ENCODE results near the gene CHMP1B. TPM values are rescaled to one million over a fixed set of nuclear protein-coding genes. Genes with fewer than 3 reads are reported as not detected.

Gene CHMP1B, protein sequence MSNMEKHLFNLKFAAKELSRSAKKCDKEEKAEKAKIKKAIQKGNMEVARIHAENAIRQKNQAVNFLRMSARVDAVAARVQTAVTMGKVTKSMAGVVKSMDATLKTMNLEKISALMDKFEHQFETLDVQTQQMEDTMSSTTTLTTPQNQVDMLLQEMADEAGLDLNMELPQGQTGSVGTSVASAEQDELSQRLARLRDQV
- polyA plus RNA-seq (ENCODE audit: insufficient read length in 4 of 4): 10 to 100 TPM; 35.9 to 50.5 (median 46.4) TPM

DNA sequence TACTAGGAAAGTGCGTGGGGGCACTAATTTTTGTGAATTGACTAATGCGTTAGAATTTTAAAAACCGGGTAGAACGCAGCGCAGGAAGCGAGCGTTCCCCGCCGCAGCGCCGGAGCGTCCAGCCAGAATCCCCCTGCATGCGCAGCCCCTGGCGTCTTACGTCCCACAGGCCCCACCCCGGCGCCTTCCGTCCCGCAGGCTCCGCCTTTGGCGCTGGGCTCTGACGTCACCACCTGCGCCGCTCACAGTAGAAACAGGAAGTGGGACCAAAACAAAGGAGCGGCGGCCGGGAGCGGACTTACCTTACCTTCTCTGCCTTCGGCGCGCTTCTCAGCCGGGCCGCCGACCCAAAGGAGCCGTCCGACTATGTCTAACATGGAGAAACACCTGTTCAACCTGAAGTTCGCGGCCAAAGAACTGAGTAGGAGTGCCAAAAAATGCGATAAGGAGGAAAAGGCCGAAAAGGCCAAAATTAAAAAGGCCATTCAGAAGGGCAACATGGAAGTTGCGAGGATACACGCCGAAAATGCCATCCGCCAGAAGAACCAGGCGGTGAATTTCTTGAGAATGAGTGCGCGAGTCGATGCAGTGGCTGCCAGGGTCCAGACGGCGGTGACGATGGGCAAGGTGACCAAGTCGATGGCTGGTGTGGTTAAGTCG is at the start of gene CHMP1B:
TSS of gene CHMP1B (plus strand) at position 268 of the 660 bp plus-strand sequence. CDS start at position 367, 99 bp downstream.
- peak; percentile 91 to 95 (median 92) for DNase-seq (ENCODE audit: low read depth in 4 of 4, low spot score in 3 of 4)

DNA sequence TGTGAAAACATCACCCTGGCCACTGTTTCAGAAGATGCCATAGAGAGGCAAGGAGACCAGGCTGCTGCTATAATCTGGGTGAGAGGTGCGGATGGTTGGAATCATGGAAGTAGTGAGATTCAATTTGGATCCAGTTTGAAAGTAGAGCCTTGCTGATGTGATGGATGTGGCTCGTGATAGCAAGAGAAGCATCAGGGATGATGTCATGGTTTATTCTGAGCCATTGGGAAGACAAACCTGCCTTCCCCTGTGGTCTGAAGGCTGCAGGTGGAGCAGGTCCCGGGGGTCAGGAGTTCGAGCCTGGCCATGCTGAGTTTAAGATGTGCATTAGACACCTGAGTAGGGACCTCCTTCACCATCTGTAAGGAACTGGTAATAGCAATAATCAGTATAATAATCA is 49.6 kb upstream of the CHMP1B start:
- DNase-seq (ENCODE audit: low read depth in 4 of 4, low spot score in 3 of 4): no peak

DNA sequence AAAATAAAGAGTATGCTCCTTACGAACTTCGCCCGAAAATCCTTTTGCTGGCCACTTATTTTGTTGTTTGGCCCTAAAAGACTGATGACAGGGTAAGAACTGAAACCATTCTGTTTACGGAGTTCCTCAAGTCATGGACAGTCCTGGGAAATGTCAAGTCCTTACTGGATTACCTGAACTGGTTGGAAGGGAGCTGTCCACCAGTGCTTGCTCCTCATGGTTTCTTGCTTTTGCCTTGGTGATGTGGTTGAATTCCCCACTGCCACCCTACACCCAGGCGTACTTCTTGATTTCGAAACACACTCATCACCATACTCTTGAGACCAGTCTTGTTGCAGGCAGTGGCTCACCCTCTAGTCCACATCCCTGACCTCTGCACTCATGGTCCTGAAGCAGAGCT is 49.1 kb upstream of the CHMP1B start:
- DNase-seq (ENCODE audit: low read depth in 4 of 4, low spot score in 3 of 4): no peak

DNA sequence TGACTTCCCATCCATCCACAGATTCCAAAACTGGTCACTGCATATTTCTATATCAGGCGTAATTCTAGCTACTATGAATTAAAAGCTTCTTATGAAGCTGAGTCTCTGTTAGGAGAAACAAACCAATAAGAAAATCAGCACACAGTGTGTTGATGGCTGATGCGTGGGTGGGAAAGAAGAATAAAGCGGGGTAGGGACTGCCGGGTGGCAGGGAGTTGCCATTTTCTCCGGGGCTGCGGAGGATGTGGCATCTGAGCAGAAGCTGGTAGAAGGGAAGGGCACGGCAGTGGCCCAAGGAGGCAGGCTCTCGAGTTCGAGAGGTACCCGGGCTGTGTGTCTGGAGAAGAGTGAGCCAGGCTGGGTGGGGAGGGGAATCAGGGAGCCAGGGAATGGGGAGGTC is 48.6 kb upstream of the CHMP1B start:
- DNase-seq (ENCODE audit: low read depth in 4 of 4, low spot score in 3 of 4): no peak

DNA sequence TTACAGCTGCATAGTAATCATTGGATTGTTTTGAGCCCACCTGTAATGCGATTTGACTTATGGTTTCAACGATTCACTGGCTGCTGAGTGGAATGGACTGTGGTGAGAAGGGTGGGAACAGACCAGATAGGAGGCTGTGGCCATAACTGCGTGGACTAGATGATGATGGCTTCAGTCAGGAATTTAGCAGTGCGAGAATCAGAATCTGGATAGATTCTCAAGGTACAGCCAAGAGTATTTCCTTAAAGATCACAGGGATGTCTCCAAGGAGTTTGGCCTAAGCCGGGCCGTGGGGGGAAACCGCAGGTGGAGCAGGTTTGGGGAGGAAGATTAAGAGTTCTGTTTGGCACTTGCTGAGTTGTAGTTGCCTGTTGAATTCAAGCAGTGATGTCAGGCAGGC is 44.0 kb upstream of the CHMP1B start:
- no peak for DNase-seq (ENCODE audit: low read depth in 4 of 4, low spot score in 3 of 4)

DNA sequence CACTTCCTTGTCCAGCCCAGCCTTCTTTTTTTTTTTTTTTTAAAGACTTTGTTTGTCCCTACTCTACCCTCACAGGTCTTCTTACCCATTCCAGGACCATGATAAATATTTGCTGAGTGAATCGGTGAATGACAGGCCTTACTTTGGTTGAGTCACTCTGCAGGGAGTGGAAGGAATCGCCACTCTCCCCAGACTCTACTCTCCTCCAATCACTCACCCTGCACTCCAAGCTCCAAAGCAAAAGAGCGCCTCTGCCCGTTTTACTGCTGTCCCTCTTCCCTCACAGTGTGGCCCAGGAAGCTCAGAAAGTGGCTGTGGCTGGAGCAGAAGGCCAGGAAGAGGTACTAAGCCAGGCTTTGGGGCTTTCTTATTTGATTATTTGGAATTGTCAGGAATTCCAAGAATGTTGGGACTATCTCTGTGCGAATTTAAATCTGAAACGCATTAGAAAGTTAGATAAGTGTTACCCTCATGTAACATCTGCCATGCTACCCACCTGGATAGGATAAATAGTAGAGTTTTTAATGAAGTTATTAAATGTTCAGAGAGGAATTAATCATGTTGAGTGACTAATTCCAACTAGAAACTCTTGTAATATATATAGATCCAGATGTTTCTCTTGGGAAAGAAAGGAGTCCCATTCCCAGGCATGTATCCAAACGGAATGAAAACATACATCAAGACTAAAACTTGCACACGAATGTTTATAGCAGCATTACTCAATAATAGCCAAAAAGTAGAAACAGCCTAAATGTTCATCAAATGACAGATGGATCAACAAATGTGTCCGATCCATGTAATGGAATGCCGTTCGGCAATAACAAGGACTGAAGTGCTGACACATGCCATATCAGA is 43.0 kb upstream of the CHMP1B start:
- DNase-seq (ENCODE audit: low read depth in 4 of 4, low spot score in 3 of 4): no peak

DNA sequence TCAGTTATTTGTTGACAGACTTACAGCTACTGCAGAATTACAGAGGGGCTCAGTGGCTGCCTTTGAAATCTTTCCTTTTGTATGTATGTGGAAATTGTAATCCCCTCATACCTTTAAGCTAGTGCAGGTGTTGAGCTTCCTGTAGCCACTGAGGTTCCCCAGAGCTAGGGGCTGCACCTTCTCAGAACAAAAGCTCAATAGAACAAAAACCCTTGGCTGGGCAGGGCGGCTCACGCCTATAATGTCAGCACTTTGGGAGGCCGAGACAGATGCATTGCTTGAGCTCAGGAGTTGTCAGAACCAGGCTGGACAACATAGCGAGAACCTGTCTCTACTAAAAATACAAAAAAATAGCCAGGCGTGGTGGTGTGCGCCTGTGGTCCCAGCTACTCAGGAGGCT is 41.3 kb upstream of the CHMP1B start:
- no peak for DNase-seq (ENCODE audit: low read depth in 4 of 4, low spot score in 3 of 4)

DNA sequence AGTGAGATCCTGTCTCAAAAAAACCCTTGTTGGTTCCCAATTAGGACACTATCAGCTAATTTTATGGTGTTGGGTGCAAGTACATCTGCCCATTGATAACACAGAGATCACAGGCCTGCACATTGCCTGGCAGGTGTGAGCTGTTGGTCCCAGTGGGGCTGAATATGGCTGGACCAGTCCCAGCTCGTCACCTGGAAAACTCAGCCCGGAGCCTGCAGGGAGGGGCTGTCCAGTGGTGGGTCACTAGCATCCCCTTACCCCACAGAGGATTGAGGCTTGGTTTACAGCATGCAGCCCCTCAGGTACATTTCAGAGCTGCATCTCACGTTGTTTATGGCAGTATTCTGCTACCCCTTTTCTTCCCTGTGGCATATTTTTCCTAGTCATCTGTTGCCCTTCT is 40.8 kb upstream of the CHMP1B start:
- no peak for DNase-seq (ENCODE audit: low read depth in 4 of 4, low spot score in 3 of 4)

DNA sequence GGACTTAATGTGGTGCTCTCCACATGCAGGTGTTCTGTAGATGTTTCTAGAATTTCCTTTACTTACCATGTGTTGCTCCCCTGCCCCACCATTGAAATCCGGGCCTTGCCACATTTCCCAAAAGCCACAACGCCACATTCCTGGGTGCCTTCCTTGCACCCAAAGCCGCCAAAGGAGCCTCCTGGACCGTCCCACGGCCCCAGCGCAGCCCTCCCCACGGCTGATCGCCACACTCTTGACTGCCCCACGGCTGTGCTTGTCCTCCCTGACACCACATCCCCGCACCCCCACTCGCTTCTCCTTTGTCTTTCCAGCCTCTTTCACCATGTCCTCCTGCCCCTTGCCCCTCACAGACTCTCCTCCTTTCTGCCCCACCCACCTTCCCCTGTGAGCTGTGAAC is 40.2 kb upstream of the CHMP1B start:
- DNase-seq (ENCODE audit: low read depth in 4 of 4, low spot score in 3 of 4): no peak

DNA sequence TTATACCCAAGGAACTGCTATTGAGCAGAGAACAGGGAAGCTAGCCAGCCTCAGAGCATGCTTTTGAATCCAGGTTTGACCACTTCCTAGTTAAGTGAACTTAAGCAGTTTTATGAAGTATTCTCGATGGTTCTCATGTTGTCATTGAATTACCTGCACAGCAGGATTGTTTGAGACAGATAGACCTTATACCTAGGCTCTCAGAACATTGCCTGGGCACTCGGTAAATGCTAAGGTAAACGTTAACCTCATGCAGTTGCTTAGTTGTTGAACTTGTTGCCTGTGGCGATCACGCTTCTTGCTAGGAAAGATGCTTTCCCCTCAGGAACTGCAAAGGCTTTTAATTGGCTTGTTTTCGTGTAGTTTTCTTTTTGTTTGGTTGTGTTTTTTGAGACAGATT is 34.0 kb upstream of the CHMP1B start:
- no peak for DNase-seq (ENCODE audit: low read depth in 4 of 4, low spot score in 3 of 4)

DNA sequence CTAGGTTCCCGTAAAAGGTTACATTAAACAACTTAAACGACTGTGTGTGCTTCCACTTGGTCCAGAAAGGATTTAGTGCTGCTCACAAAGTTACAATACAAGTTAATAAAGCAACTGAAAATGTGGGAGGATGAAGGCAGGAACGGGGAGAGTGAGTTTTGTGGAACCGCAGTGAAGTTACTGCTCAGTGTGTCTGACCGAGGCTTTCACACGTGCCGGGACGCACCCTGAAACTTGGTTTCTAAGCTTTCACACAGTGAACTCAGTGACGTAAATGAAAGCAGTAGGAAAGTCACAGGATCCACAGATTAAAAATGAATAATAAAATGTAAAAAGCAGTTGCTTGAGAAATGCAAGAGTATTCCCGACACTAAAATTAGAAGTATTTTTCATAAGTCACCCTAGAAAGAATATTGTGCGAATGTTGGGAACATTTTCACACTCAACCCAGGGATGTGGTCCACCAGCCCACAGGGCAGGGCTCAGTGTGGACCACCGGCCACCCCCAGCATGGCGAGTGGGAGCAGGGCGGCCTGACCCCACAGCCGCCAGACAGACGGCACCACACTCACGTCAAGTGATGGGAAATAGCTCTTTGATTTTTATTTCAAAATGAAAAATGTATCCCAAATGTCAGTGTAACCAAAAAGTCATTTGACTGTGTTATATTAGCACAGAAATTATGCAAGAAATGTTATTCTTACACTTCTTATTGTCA is 32.6 kb upstream of the CHMP1B start:
- DNase-seq (ENCODE audit: low read depth in 4 of 4, low spot score in 3 of 4): no peak

DNA sequence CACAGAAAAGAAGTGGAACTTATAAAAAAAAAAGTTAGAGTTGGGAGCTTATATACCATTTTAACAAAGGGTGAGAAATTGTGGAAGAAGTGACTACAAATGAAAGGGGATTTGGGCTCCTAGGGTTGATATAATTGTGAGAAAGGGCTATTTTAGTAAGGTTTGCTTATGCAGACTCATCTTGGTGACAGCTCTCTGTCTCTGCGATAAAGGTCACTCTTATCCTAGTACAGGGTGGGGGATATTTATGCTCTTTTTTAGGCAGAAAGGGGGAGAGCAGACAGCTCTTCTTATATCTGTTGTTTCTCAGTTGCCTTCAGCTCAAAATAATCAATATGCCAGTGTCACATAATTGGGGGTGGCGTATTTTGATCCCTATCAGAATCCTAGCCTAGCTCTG is 31.3 kb upstream of the CHMP1B start:
- DNase-seq (ENCODE audit: low read depth in 4 of 4, low spot score in 3 of 4): no peak

DNA sequence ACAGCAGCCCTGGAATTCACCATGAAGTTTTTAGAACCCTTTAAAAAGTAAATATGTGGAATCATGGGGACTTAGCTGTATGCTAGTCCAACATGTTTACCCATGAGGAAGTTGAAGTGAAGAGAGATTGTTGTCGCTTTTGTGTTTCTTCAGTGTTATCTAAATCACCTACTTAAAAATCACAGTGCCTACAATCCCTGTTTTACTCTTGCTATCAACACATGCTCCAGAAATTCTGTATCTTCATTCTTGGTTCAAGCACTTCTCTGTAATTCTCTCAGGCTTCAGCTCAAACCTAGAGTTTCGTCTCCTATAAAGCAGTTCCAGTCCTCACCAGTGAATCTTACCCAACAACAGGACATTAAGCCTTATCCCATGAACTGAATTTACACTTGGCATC is 30.5 kb upstream of the CHMP1B start:
- no peak for DNase-seq (ENCODE audit: low read depth in 4 of 4, low spot score in 3 of 4)

DNA sequence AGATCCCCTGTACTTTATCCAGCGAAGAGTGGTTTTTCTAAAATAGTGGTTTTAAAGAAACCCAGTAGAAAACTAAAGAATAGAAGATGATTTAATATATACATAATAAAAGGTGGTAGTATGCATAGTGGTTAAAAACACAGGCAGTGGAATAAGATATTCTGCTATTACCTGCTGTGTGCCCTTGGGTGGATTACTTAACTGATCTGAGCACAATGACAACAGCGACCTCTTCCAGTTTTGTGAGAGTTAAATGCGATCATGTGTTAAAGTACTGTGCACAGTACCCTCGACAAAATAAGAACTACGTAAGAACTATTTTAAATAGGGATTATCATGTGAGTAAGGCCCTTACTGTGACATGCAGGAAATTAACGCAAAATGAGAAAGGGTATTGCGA is 30.0 kb upstream of the CHMP1B start:
- no peak for DNase-seq (ENCODE audit: low read depth in 4 of 4, low spot score in 3 of 4)

DNA sequence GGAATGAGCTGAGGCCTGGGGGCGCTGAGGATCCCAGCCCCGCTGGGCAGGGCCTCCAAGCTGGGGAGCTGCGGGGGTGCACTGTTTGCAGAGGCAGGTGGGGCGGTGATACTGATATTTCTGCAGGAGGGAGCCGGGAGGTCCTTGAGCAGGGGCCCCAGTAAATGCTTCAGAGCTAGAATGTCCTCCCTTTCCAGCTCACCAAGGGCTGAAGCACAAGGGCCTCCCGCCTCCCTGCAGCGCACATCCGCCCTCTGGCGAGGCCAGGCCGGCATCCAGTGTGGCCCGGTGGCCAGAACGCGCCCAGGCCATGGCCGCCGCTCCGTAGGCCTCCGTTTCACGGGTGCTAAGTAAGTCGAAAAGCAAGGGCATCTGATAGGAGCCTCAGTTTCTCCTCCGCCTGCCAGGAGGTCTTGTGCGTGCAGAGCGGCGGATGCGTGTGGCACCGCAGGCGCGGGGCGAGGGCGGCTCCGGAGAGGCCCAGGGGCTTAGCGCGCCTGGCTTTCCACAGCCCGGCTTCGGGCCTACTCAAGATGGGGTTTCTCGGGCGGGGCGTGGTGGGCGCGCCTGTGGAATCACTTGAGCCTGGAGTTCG is 29.5 kb upstream of the CHMP1B start:
- DNase-seq (ENCODE audit: low read depth in 4 of 4, low spot score in 3 of 4): no peak

DNA sequence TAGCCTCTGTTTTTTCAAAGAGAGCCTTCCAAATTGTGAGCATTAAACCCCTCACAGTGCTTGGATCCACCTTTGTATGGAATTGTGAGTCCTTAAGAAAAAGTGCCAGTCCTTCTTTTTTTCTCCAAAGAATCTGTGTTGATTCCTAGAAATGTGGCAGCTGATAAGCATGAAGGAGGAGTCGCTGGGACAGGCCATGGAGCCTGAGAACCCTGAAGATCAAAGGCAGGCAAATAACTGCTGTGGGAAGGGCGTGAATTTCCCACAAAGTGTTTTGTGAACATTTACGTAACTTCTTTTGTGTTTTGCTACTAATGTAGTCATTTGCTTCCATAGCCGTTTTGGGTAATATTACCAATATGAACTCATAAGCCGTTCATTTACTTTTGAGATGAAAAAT is 27.7 kb upstream of the CHMP1B start:
- no peak for DNase-seq (ENCODE audit: low read depth in 4 of 4, low spot score in 3 of 4)

DNA sequence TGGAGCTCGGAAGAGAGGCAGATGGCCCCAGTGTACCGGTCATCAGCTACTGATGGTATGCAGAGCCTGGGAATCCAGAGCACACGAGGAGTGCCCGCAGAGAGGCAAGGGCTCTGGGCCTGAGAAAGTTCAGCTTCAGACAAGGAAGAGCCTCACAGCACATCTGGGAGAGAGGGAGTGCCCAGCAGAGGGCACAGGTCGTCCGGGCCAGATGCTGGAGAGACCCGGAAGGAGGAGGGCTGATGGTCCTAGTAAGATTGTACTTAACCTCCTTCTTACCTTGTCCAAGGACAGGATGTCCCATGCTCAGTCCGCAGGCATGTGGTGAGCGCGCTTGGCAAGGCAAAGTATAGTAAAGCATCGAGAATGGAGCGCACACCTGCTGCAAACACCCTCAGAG is 24.4 kb upstream of the CHMP1B start:
- DNase-seq (ENCODE audit: low read depth in 4 of 4, low spot score in 3 of 4): no peak

DNA sequence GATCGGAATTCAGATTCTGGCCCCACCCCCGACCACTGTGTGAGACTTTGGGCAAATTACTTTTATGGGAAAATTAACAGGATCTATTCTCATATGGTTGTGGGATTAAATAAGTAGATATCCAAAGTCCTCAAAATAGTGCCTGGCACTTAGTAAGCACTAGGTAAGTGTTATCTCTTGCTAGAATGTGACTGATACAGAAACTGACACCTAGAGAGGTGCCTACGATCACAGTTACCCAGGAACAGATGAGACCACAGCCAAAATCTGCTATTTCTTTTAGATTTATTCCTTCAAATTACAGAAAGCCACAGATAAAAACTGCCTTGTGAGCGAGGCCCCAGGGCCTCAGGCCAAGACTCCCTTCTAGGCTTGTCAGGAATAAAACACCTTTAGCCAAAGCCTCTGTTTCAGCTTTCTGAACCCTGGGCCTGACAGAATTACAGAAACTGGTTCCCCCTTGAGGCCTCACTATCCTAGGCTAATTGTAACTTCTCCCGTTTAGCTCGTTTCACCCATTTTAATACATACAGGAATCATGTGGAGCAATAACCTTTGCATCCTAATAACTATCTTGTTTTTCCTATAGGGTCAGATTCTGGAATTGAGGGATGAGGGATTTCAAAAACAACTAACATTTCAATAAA is 22.3 kb upstream of the CHMP1B start:
- no peak for DNase-seq (ENCODE audit: low read depth in 4 of 4, low spot score in 3 of 4)

DNA sequence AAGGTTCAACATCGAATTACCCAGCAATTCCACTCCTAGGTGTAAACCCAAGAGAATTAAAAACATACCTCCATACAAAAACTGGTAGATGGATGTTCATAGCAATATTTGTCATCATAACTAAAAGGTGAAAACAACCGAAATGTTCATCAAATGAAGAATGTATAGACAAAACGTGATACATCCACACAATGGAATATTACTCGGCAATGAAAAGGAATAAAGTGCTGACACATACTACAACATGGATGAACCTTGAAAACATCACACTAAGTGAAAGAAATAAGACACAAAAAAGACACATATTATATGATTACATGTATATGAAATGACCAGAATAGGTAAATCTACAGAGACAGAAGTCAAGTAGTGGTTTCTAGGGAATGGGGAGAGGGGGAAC is 20.6 kb upstream of the CHMP1B start:
- no peak for DNase-seq (ENCODE audit: low read depth in 4 of 4, low spot score in 3 of 4)

DNA sequence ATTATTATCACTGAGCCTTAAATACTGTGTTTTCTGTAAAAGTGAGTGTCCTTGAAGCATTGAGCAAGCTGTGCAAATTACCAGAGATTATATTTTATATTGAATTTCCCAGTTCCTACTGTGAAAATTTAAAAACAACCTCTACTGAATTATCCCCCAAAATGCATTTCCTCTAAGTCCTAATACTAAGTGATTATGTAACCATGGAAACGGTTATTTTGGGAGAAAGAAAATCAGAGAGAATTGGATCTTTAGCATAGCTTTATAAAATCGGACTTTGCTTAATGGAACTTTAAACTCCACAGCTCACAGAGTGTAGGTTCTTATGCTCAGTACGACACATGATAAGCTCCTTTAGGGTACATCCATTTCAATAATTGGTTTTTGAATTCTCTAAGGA is 19.3 kb upstream of the CHMP1B start:
- DNase-seq (ENCODE audit: low read depth in 4 of 4, low spot score in 3 of 4): no peak
